Prostate gland (tissue), 2 donors: ENCODE data around the gene FGA.

ENCODE experiments used
- CTCF ChIP-seq, 4 experiments: fragments of 200-600 bp in 2 of 4; fragments of 450-650 bp in 2 of 4; sonication (generic) in 2 of 4; IDR thresholded peaks; 1 replicate in 3 of 4; 2 replicates in 1 of 4; pipeline ENCODE4 v1.5.1; 2016 to 2019; ENCODE audit warnings: antibody characterized with exemption in 4 of 4, mild to moderate bottlenecking in 2 of 4, moderate library complexity in 2 of 4
- POLR2A ChIP-seq: fragments of 450-650 bp; IDR thresholded peaks from one replicate; pipeline ENCODE4 v1.6.1; 2016; ENCODE audit warnings: antibody characterized with exemption, mild to moderate bottlenecking
- POLR2AphosphoS5 ChIP-seq: sonication (generic); formaldehyde crosslinking; IDR thresholded peaks from one replicate; pipeline ENCODE4 v1.6.1; 2017; ENCODE audit warnings: antibody characterized with exemption

GRCh38 chr4:154591890-154592289 lies 1.3 kb upstream of the FGA start:
- TF ChIP-seq CTCF (IDR thresholded peaks at IDR 0.05) (no peak), POLR2A (no peak), POLR2AphosphoS5 (no peak)
